Measurements from ENCODE around the gene HIVEP3.

GRCh38 chr1:41745022-41745421 is 173.7 kb downstream of the HIVEP3 start:
- TF ChIP-seq SUZ12 (IDR thresholded peaks at IDR 0.05; ENCODE audit: extremely low read depth, insufficient read depth, insufficient read length): no peak
- TF ChIP-seq YY1 (IDR thresholded peaks at IDR 0.05; ENCODE audit: insufficient read depth, insufficient read length): no peak
